Lower leg skin (tissue), 3 donors: ENCODE measurements around the gene NODAL.

ENCODE experiments used
- POLR2A ChIP-seq, 2 donors: fragments of 450-650 bp; IDR thresholded peaks; one replicate each; pipeline ENCODE4 v1.6.1; 2016 to 2017; ENCODE audit warnings: antibody characterized with exemption in 2 of 2, mild to moderate bottlenecking in 1 of 2, moderate library complexity in 1 of 2
- TF ChIP-seq, protein P1 (sequence below), 3 donors: fragments of 450-650 bp; IDR thresholded peaks; one replicate each; pipeline ENCODE4 v1.5.1; 2016; ENCODE audit warnings: antibody characterized with exemption in 3 of 3, mild to moderate bottlenecking in 3 of 3, moderate library complexity in 2 of 3

DNA sequence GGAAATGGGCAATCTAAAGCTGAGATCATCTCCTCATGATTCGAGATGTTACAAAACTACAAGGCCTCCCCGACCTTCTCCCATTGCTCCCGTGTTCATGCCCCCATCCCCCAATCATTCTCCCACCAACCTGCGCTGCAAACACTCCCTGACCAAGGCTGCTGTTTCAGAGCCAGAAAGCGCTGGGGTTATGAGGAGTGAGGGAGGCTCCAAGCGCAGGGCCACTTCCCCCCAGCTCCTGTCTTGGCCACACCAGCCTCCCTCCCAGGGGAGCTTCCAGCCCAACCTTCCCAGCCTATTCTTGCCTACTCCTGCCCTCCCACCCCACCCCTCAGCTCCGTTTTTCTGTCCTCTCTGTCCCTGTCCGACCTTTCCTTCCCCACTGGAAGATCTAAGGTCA is 14.7 kb upstream of the NODAL start:
- TF ChIP-seq, protein P1, sequence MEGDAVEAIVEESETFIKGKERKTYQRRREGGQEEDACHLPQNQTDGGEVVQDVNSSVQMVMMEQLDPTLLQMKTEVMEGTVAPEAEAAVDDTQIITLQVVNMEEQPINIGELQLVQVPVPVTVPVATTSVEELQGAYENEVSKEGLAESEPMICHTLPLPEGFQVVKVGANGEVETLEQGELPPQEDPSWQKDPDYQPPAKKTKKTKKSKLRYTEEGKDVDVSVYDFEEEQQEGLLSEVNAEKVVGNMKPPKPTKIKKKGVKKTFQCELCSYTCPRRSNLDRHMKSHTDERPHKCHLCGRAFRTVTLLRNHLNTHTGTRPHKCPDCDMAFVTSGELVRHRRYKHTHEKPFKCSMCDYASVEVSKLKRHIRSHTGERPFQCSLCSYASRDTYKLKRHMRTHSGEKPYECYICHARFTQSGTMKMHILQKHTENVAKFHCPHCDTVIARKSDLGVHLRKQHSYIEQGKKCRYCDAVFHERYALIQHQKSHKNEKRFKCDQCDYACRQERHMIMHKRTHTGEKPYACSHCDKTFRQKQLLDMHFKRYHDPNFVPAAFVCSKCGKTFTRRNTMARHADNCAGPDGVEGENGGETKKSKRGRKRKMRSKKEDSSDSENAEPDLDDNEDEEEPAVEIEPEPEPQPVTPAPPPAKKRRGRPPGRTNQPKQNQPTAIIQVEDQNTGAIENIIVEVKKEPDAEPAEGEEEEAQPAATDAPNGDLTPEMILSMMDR (IDR thresholded peaks at IDR 0.05), result no peak
- no peak for TF ChIP-seq POLR2A (IDR thresholded peaks at IDR 0.05)
